Testis (tissue), 3 donors: ENCODE data around the gene CD300LG. TPM values are rescaled to one million over a fixed set of nuclear protein-coding genes. Genes with fewer than 3 reads are reported as not detected.

Experiments
- DNase-seq: peaks from one replicate; pipeline ENCODE4 v3.0.0-alpha.2; 2019
- H3K27ac ChIP-seq, 2 donors: fragments of 200-600 bp; sonication (generic); one replicate each; pipeline ENCODE4 v1.5.1; 2019
- H3K27me3 ChIP-seq: fragments of 200-600 bp; sonication (generic); one replicate; pipeline ENCODE4 v1.5.1; 2019
- H3K36me3 ChIP-seq: fragments of 200-600 bp; sonication (generic); one replicate; pipeline ENCODE4 v1.5.1; 2017; ENCODE audit warnings: low read depth; ENCODE audit errors: missing control alignments
- H3K4me1 ChIP-seq: fragments of 200-600 bp; sonication (generic); one replicate; pipeline ENCODE4 v1.5.1; 2019
- H3K4me3 ChIP-seq, 2 donors: fragments of 200-600 bp; sonication (generic); one replicate each; pipeline ENCODE4 v1.5.1; 2017 to 2019
- H3K9me3 ChIP-seq: fragments of 200-600 bp; sonication (generic); one replicate; pipeline ENCODE4 v1.5.1; 2017
- POLR2A ChIP-seq: fragments of 450-650 bp; IDR thresholded peaks from one replicate; pipeline ENCODE4 v1.6.1; 2017; ENCODE audit warnings: antibody characterized with exemption, mild to moderate bottlenecking, moderate library complexity
- WGBS, 2 donors: methylation state at CpG; one replicate each; pipeline ENCODE4 v1.1.5; 2018; 5-methylcytosine and 5-hydroxymethylcytosine counted together
- intact Hi-C: fragments of 100-400 bp; cut with DNase I; formaldehyde crosslinking; loops from one replicate; pipeline ENCODE4 v1.15.1; 2023; ENCODE audit warnings: low total_unique reads
- polyA plus RNA-seq: library from polyadenylated mRNA; stranded (reverse); fragments of 350-450 nt; fragmentation: Illumina TruSeq; extraction: RNeasy Lipid Tissue Mini Kit (QIAGEN cat#74804); gene quantifications from one replicate; pipeline ENCODE4 v1.2.3, GENCODE V29; 2014; ENCODE audit warnings: low read depth, low replicate concordance; ENCODE audit not compliant: insufficient read depth
- total RNA-seq, 2 donors: library from RNA; depleted of rRNA; stranded (reverse); fragments of >200 nt; gene quantifications; one replicate each; pipeline ENCODE4 v1.2.3, GENCODE V29; 2016
- TF ChIP-seq, protein P1 (sequence below), 3 experiments: fragments of 450-650 bp in 2 of 3; fragments of 200-600 bp in 1 of 3; sonication (generic) in 1 of 3; IDR thresholded peaks; one replicate each; pipeline ENCODE4 v1.5.1; 2016 to 2019; ENCODE audit warnings: antibody characterized with exemption in 3 of 3, mild to moderate bottlenecking in 2 of 3, moderate library complexity in 1 of 3

Gene CD300LG
- total and polyA plus RNA-seq, 3 donors from 2014 or later = 48.4 to 53.9 (median 49.2) TPM

DNA sequence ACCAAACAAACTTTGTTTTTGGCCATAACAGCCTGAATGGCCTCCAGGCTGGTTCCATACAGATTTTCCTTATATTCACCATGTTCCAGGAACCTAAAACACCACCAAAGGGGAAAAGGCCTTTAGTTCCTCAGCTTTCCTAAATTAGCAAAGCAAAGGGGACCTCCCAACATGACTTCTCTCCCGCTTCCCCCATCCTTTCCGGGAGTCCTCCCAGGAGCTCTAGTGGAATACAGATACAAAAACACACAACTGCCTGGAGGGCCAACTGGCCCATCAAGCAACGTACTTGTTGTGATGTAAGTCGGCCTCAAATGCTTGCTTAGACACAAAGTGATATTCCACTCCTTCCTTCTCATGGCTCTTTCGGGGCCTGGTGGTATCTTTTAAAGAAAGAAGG, 36.2 kb upstream of the CD300LG start:
- H3K9me3 ChIP-seq = no peaks in the 10 kb centered on the region
- no peak for DNase-seq
- intact Hi-C loops = no loop called here
- 90% methylated on average over 5 of the region's 5 CpGs for WGBS, 2 donors
- H3K27ac ChIP-seq = no peak overlapping the region
- H3K27me3 ChIP-seq = no peaks in the 10 kb centered on the region
- no peaks in the 10 kb centered on the region for H3K36me3 ChIP-seq
- H3K4me3 ChIP-seq = no peak overlapping the region
- TF ChIP-seq, protein P1, sequence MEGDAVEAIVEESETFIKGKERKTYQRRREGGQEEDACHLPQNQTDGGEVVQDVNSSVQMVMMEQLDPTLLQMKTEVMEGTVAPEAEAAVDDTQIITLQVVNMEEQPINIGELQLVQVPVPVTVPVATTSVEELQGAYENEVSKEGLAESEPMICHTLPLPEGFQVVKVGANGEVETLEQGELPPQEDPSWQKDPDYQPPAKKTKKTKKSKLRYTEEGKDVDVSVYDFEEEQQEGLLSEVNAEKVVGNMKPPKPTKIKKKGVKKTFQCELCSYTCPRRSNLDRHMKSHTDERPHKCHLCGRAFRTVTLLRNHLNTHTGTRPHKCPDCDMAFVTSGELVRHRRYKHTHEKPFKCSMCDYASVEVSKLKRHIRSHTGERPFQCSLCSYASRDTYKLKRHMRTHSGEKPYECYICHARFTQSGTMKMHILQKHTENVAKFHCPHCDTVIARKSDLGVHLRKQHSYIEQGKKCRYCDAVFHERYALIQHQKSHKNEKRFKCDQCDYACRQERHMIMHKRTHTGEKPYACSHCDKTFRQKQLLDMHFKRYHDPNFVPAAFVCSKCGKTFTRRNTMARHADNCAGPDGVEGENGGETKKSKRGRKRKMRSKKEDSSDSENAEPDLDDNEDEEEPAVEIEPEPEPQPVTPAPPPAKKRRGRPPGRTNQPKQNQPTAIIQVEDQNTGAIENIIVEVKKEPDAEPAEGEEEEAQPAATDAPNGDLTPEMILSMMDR (IDR thresholded peaks at IDR 0.05) = no peak
- no peak for TF ChIP-seq POLR2A
- no peaks in the 10 kb centered on the region for H3K4me1 ChIP-seq

DNA sequence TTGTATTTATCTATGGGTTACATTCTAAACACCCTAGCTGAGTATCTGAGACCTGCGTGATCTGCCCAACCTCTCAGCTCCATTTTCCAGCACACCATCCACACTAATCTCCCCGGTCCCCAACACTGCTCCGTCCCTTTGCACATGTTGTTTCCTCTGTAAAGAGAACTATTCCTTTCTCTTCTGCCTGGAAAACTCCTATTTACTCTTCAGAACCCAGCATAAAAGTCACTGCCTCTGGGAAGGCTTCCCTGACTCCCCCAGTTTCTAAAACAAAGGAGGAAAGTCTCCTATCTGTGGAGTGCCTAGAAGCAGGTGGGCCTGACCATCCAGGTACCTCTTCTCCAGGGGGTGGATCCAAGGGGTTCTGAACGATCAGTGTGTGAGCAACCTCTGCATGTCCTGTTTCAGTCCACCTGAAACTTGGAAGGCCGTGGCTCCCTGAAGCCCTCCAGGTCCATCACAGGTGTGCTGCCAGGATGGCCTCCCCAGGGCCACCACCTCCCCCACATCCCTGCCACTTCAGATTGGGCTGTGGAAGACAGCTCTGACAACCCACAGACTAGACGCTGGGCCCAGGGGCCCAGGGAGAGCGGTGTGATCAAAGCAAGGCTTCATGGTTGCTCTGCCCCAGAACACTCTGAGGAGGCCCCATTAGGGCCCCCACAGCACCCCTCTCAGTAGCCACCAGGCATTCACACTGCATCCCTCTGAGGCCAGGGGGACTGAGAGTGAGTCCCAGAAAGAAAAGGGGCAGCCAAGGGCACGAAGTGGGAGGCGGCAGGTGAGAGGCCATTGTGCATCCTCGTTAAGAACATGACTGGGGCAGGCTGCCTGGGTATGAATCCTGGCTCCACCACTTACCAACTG, 34.3 kb upstream of the CD300LG start:
- WGBS, 2 donors = 84 to 90% methylated on average over 6 to 10 of the region's 10 CpGs
- intact Hi-C loops = no loop called here
- no peak for TF ChIP-seq POLR2A
- TF ChIP-seq, protein P1 (IDR thresholded peaks at IDR 0.05) = no peak
- Histone ChIP-seq H3K36me3 (no peaks in the 10 kb centered on the region), H3K4me1 (no peaks in the 10 kb centered on the region), H3K27ac (no peak overlapping the region), H3K27me3 (no peaks in the 10 kb centered on the region), H3K9me3 (no peaks in the 10 kb centered on the region), H3K4me3 (no peak overlapping the region)
- DNase-seq = no peak

DNA sequence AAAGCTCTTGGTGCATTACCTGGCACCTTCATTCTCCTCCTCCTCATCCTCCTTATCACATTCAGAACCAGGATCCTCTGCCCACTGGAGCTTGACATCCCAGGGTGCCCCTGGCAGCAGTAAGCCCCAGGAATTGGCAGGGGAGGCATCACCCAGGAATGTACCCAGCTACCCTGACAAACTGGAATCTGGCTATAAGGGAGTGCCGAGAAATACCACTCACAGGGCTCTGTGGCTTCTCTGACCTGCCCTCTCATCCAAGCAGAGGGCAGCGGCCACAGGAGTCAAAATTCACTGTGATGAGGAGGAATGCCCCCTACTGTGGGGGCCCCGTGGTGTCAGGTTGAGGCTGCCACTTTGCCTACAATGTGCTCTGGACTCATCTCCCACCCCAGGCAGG, 33.6 kb upstream of the CD300LG start:
- Histone ChIP-seq H3K4me1 (no peaks in the 10 kb centered on the region), H3K36me3 (no peaks in the 10 kb centered on the region), H3K9me3 (no peaks in the 10 kb centered on the region), H3K4me3 (no peak overlapping the region), H3K27me3 (no peaks in the 10 kb centered on the region), H3K27ac (no peak overlapping the region)
- DNase-seq = no peak
- TF ChIP-seq, protein P1 (IDR thresholded peaks at IDR 0.05) = no peak
- TF ChIP-seq POLR2A = no peak
- WGBS, 2 donors = 96% methylated on average over 3 of the region's 3 CpGs; no CpG with 5 or more reads in 1 of the 2 donors
- intact Hi-C loops = no loop called here

GRCh38 chr17:43814026-43814425, 33.0 kb upstream of the CD300LG start:
- no peak for DNase-seq
- Histone ChIP-seq H3K27ac (no peak overlapping the region), H3K36me3 (no peaks in the 10 kb centered on the region), H3K9me3 (no peaks in the 10 kb centered on the region), H3K27me3 (no peaks in the 10 kb centered on the region), H3K4me1 (no peaks in the 10 kb centered on the region), H3K4me3 (no peak overlapping the region)
- WGBS, 2 donors = 92% methylated on average over 10 to 12 of the region's 12 CpGs
- intact Hi-C loops = no loop called here
- TF ChIP-seq, protein P1 (IDR thresholded peaks at IDR 0.05) = no peak
- no peak for TF ChIP-seq POLR2A

- no peak for TF ChIP-seq POLR2A
- H3K4me1 ChIP-seq = no peaks in the 10 kb centered on the region
- no peaks in the 10 kb centered on the region for H3K27me3 ChIP-seq
- no peak overlapping the region for H3K27ac ChIP-seq
- intact Hi-C loops = no loop called here
- H3K9me3 ChIP-seq = no peaks in the 10 kb centered on the region
- no peak overlapping the region for H3K4me3 ChIP-seq
- WGBS, 2 donors = 32% methylated on average over 1 of the region's 1 CpG
- DNase-seq = no peak
- H3K36me3 ChIP-seq = no peaks in the 10 kb centered on the region
Measured at GRCh38 chr17:43814714-43815113, 32.3 kb upstream of the CD300LG start.
